Measurements from ENCODE around the gene EEF1A1.
"Not testable (repeated sequence)": the region's sequence is repeated elsewhere in the genome, so short reads cannot be mapped to it uniquely, and the experiment has no call there.

The EEF1A1 gene

DNA sequence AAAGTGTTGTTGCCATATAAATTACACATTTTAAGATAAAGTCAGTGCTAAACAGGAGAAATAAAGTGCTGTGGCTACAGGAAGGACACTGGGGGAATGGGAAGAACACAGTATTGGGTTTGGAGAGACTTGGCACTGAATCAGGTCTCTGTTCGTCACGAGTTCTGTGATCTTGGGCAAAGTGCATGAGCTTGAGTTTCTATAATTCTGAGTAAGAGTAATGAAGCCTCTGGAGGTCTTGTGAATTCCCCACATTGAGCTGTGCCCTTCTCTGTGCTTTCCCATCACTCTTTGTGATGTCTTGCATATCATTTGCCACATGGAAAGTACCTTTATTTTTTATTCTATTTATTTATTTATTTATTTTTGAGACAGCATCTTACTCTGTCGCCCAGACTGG is 16.8 kb upstream of the EEF1A1 start:
- no peak for DNase-seq

DNA sequence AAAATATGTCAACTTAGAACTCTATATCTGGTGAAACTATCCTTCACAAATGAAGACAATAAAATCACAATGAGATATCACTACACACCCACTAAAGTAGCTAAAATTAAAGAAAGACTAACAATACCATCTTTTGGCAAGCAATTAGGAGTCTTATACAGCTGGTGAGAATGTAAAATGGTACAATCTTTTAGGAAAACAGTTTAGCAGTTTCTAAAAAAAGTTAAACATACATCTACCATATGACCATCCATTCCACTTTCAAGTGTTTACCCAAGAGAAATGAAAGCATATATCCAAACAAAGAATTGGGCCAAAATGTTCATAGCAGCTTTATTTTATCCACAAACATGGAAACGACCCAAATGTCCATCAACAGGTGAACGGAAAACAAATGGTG is 13.8 kb upstream of the EEF1A1 start:
- no peak for DNase-seq

DNA sequence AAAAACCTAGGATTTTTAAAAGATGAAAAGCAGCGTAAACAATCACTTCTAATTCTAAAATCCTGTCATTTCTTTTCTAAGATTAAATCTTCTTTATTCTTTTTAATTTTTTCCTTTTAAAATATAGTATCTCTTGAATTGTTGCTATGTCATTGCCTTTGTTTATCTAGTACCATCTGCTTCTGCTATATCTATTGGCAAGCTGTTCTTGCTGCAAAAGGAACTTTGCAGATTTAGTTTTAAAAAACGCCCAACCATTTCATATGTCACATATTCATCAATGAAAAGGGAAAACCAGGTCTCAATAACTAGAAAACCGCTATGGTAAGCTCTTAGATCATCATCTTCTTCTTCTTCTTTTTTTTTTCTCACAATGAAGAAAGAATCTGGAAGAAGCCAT is 11.5 kb upstream of the EEF1A1 start:
- no peak for DNase-seq

DNA sequence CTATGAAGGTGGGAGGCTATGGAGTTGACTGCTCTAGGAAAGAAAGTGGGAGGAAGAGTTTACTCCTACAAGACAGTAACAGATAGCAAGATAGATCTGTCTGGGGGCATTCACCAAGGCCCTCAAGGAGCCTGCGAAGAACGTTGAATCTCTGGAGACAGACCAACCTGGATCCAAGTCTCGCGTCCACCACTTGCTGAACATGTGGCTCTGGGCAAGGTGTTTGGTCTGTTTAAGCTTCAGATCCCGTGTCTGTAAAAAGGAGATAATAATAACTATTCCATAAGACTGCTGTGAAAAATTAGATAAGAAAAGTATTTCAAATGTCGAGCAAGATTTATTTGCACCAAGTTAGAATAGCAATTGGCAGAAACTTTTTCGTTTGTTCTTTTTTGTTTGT is 8.1 kb upstream of the EEF1A1 start:
- no peak for DNase-seq

DNA sequence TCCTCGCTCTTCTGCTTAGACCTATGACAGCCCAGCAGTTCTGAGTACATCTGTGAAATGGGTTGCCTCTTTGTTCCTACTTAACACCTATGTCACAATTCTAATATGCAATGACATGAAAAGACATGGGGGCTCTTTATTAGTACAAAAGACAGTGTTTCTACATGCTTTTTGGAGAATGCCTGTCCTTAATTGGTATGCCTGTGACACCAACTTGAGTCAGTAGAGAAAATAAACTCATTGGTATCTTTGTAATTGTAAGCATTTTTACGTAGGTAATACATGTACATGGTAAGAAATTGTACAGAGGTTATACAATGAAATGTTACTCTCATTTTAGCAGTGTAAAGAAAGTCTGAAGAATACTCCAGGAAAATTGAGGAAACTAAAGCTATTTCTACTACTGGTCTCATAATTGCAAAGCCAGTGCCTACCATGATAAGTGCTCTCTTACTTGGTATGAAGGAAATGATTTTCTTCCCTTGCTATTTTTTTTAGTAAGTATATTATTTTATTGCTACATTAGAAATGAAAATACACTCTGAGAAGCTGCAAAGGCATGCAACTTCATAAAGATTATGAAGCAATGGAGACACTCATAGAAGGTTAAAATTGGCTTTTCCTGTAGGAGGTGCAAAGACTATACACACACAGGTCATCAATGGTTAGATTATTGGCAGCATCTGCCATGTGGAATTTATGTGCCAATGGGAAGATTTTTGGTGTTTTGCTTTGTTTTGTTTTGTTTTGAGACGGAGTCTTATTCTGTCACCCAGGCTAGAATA is 4.9 kb upstream of the EEF1A1 start:
- DNase-seq, result no peak

DNA sequence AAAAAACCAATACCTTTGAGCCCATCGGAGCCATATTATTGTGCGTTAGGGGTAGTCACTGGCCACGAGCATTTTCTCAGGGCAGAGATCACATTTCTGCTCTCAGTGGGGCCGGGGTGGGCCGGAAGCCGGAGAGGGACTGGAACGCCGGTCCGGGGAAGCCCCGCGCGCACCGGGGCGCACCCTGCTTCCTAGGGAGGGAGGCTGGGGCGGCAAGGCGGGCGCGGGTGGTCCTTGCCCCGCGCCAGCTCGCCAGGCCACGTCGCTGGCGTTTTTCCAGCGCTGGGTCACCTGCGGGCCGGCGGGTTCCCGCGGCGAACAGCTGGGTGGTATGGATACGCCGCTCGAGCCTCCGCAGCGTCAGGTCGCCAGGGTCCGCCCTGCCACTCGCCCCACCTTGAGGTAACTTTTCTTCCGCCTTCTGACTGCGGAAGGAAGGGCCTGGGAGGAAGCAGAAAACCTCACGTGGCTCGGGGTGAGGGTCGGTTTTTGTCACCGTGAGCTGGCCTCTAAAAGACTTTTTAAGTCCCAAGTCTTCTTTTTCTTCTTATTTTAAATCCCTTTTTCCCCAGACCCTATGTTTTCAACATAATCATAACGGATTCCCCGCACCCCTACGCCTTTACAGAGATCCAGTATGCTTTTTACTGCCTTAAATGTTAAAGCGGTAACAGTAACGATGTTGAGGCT is 2.7 kb upstream of the EEF1A1 start:
- DNase-seq, result peak; percentile 47

DNA sequence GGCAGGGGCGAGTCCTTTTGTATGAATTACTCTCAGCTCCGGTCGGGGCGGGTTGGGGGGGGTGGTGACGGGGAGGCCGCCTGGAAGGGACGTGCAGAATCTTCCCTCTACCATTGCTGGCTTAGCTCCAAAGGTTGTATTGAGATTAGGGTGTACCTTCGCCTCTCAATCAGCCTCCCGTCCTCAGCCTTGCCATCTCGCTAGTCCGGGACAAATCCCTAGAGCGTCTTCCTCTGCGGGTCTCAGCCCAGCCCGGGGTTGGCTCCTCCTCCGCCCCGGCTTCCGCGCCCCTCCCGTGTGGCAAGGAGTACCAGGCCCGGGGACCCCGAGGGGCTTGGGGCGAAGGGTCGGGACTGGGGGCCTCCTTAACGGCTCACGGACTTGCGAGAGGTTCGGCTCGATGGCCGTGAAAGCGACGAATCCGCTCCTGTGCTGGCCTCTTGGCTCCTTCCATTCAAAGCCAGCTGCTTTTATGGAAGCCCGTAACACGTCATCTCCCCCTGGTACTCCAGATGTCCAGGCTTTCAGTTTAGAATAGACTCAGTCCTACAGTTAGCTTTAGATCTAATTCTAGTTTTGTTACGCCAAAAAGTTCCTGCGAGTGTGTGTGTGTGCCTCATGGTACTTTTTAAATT is 636 bp upstream of the EEF1A1 start:
- DNase-seq, result peak; percentile 84

DNA sequence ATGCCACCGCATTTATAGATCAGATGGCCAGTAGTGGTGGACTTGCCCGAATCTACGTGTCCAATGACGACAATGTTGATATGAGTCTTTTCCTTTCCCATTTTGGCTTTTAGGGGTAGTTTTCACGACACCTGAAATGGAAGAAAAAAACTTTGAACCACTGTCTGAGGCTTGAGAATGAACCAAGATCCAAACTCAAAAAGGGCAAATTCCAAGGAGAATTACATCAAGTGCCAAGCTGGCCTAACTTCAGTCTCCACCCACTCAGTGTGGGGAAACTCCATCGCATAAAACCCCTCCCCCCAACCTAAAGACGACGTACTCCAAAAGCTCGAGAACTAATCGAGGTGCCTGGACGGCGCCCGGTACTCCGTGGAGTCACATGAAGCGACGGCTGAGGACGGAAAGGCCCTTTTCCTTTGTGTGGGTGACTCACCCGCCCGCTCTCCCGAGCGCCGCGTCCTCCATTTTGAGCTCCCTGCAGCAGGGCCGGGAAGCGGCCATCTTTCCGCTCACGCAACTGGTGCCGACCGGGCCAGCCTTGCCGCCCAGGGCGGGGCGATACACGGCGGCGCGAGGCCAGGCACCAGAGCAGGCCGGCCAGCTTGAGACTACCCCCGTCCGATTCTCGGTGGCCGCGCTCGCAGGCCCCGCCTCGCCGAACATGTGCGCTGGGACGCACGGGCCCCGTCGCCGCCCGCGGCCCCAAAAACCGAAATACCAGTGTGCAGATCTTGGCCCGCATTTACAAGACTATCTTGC is 725 bp downstream of the EEF1A1 start:
- DNase-seq, result peak; percentile 82

DNA sequence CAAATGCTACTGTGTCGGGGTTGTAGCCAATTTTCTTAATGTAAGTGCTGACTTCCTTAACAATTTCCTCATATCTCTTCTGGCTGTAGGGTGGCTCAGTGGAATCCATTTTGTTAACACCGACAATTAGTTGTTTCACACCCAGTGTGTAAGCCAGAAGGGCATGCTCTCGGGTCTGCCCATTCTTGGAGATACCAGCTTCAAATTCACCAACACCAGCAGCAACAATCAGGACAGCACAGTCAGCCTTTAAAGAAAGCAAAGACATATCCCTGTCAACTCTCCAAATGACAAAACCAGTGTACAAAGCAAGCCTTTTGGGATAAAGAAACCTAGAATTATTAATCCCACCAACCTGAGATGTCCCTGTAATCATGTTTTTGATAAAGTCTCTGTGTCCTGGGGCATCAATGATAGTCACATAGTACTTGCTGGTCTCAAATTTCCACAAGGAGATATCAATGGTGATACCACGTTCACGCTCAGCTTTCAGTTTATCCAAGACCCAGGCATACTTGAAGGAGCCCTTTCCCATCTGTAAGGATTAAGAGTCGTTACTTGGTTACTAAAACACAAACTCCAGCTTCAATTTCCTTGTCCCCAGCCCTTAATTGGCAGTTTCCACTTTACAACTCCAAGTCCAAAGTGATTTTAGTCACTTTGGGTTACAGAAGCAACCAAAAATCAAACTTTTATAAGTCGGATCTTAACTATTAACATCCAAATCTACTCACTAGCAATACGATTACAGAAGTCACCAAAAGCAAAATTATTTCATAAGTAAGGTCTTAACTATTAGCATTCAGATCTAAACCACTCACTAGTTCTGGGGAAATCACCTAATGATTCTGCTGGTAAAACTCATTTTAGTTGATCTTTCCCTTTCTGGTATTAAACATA is 1.6 kb downstream of the EEF1A1 start:
- not testable (repeated sequence) for DNase-seq

DNA sequence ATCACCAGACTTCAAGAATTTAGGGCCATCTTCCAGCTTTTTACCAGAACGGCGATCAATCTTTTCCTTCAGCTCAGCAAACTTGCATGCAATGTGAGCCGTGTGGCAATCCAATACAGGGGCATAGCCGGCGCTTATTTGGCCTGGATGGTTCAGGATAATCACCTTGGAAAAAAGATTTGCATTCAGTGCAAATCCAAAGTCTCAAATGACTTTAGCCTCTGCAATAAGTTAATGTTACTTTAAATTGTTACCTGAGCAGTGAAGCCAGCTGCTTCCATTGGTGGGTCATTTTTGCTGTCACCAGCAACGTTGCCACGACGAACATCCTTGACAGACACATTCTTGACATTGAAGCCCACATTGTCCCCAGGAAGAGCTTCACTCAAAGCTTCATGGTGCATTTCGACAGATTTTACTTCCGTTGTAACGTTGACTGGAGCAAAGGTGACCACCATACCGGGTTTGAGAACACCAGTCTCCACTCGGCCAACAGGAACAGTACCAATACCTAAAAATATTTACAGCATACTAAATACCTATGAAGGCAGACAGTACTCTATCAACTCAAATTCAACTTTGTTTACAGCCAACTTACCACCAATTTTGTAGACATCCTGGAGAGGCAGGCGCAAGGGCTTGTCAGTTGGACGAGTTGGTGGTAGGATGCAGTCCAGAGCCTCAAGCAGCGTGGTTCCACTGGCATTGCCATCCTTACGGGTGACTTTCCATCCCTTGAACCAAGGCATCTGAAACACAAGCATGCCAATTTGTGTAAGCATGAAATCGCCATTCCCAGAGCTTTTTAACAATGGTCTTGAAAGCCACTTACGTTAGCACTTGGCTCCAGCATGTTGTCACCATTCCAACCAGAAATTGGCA is 2.5 kb downstream of the EEF1A1 start:
- not testable (repeated sequence) for DNase-seq

DNA sequence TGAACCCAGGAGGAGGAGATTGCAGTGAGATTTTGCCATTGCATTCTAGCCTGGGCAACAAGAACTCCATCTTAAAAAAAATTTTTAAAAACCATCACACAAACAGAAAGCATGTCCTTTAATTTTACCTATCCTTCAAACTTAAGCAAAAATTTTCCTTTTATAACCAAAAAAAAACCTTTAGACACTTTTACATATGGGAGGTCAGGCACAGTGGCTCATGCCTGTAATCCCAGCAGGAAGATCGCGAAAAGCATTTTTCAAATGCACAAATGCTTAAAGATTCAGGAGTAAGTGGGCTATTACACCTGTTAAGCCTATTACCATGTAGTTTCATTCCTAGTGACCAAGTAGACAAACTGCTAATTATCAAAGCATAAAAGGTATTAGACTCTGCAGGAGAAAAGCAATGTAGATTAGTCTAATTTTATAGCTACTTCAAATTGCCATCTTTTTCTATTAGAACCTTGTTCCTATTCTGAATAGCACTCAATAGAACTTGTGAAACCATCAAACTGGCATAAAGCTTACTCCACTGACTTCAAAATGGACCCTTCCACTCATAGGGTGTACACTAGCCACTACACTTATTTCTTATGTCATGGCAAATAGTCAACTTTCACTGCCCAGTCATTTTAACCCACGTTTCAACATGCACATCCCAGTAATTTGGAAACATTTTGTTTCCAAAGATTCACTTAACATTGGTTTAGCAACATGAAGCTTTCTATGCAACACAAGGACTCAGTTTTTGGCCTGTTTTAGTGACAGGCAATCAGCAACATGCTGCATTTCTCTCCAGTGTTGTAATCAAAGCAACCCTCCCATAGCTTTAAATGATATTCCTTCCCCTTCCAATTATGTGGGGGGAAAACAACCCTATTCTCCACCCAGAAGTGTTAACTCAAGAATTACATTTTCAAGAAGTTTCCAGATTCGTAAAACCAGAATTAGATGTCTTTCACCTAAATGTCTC is 4.0 kb downstream of the EEF1A1 start:
- DNase-seq, result peak; percentile 14

DNA sequence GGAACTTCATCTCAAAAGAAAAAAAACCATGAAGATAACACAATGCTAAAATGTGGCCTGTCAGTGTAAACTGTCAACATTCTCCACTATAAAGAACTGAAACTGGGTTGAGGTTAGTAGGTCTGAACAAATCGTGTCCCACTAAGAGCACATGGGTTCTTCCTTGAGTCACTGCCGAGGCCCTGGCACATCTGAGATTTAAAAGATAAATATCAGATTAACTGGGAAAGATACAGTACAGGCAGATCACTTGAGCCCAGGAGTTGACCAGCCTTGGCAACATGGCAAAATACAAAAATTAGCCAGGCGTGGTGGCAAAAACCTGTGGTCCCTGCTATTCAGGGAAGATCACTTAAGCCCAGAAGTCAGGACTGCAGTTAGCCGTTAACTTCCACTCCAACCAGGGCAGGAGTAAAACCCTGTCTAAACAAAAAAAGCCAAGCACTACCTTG is 5.6 kb downstream of the EEF1A1 start:
- DNase-seq, result peak; percentile 38

DNA sequence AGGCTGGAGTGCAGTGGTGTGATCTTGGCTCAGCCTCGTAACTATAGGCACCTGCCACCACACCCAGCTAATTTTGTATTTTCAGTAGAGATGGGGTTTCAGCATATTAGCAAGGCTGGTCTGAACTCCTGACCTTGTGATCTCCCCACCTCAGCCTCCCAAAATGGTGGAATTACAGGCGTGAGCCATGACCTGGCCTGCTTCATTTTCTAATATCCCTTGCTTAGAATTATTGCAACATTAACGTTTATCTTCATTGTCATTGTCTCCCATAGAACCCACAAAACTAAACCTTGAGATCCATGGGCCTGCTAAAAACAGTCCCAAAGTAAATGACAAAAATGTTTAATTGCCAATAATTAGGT is 6.1 kb downstream of the EEF1A1 start:
- no peak for DNase-seq

DNA sequence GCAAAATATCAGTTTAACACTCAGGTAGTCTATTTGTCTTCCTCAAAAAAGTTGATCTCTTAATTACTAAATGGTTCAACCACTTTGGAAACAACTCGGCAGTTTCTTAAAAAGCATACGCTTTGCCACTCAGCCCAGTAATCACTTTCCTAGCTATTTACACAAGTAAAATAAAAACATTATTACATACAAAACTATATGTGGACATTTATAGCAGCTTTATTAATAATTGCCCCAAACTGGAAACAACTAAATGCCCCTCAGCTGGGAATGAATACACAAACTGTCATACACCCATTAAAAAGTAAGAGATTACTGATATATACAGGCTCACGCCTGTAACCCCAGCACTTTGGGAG is 7.4 kb downstream of the EEF1A1 start:
- DNase-seq, result peak; percentile 24

DNA sequence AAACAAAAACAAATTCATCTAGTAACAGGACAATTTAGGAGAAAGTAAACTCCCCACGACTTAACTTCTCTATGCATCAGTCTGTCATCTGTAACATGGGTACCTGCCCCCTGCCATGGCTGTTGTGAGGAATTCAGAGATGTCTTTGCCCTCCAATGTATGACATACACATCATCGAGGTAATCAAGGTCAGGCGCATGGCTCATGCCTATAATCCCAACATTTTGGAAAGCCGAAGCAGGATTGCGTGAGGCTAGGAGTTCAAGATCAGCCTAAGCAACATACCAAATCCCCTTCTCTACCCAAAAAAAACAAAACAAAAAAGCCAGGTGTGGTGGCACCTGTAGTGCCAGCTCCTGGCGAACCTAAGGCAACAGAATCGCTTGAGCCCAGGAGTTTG is 9.0 kb downstream of the EEF1A1 start:
- DNase-seq, result no peak

DNA sequence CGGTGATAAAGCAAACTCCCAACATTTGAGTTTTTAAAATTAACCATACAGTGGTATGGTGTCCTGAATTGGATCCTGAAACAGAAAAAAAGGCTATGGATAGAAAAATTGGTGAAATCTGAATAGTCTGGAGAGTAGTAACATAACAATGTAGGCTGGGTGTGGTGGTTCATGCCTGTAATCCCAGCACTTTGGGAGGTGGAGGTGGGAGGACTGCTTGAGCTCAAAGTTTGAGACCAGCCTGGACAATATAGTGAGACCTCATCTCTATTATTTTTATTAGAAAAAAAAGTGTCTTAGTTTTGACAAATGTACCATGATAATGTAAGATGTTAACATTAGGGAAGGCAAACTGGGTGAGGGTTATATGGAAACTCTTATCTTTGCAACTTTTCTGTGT is 11.0 kb downstream of the EEF1A1 start:
- no peak for DNase-seq

DNA sequence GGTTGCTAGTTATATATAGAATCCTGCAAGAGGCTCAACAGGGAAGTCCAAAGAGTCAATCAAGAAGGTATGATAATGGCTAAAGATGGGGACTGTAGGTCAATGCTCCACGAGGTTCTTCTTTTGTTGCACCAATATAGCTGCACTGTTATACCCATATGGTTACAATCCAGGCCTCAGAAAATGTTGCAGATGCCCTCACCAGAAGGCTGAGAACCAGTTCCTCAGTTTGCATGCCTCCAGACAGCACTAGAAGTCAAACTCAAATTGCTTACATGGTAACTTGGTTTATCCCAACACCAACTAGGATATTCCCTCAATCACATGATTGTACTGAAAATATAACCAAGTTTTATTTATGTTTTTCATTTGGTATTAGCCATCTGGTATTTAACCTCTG is 12.1 kb downstream of the EEF1A1 start:
- DNase-seq, result no peak

DNA sequence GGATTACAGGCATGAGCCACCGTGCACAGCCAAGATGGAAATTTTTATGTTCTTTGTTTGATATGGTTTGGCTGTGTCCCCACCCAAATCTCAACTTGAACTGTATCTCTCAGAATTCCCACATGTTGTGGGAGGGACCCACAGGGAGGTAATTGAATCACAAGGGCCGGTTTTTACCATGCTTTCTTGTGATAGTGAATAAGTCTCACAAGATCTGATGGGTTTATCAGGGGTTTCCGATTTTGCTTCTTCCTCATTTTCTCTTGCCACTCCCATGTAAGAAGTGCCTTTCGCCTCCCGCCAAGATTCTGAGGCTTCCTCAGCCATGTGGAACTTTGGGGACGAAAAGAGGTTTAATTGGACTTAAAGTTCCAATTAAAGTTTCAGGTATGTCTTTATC is 14.6 kb downstream of the EEF1A1 start:
- no peak for DNase-seq

DNA sequence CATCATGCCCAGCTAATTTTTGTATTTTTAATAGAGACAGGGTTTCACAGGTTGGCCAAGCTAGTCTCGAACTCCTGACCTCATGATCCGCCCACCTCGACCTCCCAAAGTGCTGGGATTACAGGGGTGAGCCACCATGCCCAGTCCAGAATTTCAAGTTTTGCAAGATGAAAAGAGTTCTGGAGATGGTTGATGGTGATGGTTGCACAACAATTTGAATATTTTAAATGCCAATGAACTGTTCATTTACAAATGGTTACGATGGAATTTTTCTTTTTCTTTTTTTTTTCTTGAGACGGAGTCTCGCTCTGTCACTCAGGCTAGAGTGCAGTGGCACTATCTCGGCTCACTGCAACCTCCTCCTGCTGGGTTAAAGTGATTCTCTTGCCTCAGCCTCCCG is 15.1 kb downstream of the EEF1A1 start:
- DNase-seq, result not testable (repeated sequence)

DNA sequence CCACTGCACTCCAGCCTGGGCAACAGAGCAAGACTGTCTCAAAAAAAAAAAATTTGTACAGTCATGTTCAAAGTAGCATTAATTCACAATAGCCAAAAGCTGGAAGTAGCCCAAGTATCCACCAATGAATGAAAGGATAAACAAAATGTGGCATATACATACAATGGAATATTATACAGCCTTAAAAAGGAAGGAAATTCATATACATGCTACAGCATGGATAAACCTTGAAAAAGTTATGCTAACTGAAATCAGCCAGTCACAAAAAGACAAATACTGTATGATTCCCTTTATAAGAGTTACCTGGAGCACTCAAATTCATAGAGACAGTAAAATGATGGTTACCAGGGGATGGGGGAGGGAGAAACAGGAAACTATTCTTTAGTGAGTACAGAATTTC is 15.7 kb downstream of the EEF1A1 start:
- DNase-seq, result no peak

Data from fibroblast of skin of abdomen (primary cell).